HG03378 (cell line): ENCODE measurements around the gene CYP19A1.

Experiments
- ATAC-seq: cut with Tn5 transposase; IDR thresholded peaks from one replicate; pipeline ENCODE4 v1.9.1; 2021; ENCODE audit warnings: mild to moderate bottlenecking, moderate library complexity; ENCODE audit not compliant: unreplicated experiment

The CYP19A1 gene

DNA sequence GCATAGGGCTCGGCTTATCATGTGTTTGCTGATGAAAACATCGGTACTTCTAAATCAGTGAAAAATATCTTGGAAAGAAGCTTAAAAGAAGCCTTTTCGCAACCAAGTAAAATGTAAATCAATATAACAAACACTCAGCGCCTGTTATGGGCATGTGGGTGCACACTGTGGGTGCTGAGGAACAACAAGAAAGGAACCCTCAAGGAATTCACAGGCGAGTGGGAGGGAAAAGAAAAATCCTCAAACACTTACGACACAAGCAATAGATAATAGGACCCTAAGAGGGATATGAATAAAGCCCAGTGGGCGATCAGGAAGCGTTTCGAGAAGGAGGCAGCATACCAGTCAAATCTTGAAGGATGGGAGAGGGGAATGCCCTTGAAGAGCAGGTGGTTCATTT, 25.0 kb upstream of the CYP19A1 start:
- no peak for ATAC-seq

DNA sequence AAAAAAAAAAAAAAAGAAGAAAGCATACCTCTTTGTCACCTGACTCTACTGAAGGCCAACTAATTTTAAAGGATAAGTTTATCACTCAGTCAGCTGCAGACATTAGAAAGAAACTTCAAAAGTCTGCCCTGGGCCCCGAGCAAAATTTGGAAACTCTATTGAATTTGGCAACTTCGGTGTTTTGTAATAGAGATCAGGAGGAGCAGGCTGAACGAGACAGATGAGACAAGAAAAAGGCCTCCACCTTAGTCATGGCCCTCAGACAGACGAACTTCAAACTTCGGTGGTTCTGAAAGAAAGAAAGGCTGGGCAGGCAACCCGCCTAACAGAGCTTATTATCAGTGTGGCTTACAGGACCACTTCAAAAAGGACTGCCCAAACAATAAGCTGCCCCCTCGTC, 21.6 kb upstream of the CYP19A1 start:
- no peak for ATAC-seq

DNA sequence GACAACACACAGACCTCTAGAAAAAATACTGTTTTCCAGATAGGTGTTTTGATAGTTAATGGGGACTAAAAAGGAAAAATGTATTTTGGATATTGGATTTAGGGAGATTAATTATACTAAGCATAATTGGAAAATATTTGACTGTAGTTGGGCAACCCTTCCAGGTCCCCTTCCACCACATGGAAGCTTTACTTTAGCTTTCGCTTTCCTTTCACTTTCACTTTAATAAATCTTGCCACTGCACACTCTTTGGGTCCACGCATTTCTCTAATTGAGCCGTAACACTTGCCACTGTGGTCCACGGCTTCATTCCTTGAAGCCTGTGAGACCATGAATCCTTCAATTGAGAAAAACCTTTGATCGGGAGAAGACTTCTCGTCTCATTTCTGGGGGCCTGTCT, 18.6 kb upstream of the CYP19A1 start:
- ATAC-seq: no peak

DNA sequence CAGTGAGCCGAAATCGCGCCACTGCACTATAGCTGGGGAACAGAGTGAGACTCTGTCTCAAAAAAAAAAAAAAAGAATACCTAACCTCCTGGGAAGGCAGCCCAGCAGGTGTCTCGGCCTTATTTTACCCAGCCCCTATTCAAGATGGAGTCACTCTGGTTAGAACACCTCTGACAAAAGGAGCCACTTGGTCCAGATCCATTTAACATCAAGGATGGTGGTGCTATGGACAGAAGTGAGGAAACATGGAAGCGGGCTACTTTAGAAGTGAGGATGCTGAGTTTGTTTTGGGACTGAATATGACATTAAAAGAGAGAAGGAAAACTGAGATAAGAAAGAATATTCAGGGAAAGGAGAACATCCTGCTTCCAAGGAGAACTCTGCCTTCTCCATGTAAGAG, 17.8 kb upstream of the CYP19A1 start:
- no peak for ATAC-seq

DNA sequence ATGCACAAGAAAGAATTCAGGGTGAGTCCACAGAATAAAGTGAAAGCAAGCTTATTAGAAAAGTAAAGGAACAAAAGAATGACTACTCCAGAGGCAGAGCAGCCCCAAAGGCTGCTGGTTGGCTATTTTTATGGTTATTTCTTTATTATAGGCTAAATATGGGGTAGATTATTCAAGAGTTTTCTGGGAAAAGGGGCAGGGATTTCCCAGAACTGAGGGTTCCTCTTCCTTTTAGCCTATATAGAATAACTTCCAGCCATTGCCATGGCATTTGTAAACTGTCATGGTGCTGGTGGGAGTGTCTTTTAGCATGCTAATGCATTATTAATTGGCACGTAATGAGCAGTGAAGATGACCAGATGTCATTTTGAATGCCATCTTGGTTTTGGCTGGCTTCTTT, 16.7 kb upstream of the CYP19A1 start:
- ATAC-seq: no peak

DNA sequence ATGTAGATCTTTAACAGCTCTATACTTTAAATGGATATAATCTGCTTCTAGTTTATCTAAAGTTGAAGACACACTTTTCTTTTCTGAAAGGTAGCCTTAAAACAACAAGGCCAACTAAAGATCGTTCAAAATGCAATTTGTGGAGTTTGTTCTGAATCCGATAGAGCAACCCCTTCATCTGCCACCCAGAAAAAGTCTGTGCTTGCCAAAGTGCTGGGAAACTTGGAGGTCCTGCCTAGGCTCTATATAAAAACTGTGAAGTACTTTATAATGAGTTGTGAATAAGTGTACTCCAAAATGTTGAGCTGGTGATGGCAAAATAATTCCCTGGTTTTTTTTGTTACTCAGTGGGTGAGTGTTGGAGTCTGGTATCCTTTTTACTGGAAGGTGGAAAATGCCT, 15.6 kb upstream of the CYP19A1 start:
- ATAC-seq: no peak

DNA sequence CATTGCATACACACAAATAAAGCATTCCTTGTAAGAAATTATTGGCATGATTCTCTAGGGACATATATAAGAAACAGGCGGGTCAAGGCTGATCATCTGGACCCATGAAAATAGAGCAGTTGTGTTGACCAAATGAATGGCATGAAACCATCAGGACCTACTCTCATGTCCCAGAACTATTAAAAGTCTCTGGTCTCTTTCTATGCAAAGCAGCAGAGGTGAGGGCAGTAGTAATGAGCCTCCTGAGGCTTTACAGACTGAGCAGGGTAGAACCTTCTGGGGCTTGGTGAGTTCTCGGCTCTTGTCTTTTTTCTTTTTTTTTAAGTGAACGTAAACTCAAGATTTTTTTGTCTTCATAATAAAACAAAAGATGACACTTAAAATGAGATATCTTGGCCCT, 12.3 kb upstream of the CYP19A1 start:
- ATAC-seq: no peak

DNA sequence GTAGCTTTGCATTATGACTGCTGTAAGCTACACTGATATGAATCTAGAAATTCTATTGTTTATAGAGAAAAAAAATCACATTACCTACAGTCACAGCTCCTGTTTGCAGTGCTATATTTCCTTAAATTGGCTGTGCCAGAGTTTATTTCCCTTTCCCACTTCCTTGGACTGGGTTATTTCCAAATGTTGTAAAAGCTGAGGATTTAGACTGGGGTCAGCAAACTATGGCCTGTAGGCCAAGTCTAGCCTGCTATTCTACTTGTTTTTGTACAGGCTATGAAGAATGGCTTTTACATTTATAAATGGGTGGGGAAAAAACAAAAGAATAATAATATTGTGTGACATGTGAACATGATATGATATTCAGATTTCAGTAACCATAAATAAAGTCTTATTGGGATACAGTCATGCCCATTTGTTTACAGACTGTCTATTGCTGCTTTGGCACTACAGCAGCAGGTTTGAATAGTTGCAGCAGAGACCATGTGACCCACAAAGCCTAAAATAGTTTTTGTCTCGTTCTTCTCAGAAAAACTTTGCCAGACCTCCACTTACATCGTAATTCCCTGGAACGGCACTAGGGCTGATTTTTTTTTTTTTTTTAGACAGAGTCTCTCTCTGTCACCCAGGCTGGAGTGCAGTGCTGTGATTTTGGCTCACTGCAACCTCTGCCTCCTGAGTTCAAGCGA, 10.9 kb upstream of the CYP19A1 start:
- ATAC-seq: no peak

DNA sequence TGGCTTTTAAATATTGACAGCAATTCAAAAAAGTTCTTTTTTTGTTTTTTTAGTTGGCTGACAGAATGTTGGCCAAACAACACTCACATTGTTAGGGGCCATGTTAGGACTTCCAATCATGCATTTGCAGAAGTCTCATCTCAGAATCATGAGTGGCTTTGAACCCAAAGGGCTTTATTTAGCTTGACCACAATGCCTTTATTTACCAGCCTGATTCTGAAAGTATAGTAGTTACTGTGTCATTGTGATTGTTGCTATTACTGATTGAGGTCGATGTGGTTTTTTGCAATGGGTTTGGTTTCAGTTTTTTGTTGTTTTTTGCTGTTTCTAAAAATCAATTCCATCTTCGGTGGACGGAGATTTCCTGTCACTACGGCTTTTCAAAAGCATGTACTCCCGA, 10.3 kb upstream of the CYP19A1 start:
- ATAC-seq: peak; percentile 91

DNA sequence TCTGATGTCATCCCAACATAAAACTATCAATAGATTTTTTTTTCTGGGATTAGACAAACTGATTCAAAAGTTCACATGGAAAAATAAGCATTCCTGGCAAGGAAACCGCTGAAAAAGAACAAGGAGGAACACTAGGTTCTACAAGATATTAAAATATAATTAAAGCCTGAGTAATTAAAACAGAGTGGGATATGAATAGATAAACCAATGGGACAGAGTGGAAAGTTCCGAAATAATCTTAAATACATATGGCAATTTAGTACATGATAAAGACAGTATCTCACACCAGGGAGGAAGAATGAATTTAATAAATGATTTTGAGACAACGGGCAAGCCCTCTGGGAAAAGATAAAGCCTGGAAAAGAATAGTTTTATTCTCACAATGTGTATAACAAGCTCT, 7.7 kb upstream of the CYP19A1 start:
- no peak for ATAC-seq

DNA sequence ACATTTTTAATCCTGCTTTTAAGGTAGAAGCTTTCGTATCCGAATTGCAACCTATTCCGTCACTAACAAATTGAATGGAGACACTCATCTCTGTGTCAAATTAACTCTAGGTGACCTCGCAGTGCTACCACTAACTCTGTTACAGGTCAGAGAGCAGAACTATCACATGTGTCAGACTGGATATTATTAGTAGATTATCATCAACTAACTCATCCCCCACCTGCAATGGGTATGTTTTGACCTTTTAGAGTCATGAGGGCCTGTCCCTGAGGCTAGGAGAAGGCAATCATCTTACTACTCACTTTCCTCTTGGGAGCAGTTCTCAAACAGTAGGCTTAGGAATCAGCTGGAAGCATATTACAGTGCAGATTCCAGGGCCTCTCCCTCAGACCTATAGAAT, 5.1 kb upstream of the CYP19A1 start:
- no peak for ATAC-seq

DNA sequence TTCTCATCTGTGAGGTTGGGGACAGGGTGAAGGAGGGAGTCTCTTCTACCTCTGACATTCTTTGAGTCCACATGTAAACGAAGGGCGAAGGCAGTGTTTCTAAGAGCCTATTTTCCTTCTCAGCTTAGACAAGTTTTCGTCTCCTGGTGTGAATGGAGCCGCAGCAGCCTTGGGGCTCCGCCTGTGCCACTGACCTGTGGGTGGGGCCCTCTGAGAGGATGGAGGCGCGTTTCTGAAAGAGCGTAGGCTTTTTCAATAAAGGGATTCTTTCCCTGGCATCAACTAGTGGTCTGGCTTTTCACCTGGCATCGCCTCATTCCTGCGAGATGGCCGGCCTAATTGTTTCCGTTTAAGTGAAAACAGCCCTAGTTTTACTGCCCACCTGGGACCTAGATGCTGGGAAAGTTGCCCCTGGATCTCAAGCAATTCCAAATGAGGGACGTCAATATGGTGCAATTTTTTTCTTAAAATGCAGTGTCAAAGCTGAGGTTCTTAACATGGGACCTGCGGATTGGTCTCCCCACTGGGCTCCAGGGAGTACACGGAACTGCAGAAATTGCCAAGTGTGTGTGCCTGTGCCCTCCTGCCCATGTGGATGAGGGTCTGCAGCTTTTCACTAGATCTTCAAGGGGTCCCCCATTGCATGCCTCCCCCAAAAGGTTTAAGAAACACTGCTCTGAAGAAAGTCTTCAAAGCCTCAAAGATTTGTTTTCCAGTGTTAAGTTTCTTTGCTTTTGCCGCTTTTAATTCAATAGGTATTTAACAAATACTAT, 4.0 kb upstream of the CYP19A1 start:
- no peak for ATAC-seq

DNA sequence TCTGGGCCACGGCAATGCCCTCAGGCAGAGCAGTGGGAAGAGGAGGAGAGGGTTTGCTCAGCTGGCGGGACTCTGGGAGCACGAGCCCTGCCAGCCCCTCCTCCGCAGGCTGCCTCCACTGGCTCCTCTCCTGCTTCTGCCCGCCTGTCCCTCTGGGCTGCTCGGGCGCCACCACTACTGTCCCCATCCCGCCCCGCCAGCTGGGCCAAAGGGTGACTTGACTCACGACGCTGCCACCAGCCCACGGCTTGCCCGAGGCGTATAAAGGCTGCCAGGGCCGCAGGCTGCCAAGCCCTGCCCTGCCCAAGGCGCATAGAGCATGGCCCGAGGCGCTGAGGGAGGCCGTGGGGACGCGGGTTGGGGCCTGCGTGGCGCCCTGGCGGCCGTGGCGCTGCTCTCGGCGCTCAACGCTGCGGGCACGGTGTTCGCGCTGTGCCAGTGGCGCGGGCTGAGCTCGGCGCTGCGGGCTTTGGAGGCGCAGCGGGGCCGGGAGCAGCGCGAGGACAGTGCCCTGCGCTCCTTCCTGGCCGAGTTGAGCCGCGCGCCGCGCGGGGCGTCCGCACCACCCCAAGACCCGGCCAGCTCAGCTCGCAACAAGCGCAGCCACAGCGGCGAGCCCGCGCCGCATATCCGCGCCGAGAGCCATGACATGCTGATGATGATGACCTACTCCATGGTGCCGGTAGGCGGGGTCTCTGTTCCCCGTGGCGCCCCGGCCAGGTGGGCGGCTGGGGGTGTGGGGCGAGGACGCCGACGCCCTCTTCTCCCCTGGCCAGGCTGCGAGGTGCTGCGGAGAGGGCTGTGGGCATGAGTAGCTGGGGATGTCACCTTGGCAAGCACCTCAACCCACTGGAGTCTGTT, 3.2 kb upstream of the CYP19A1 start, which contains the start of gene GLDN:
Gene GLDN (plus strand): TSS at position 290 of the 861 bp plus-strand sequence. CDS start 30 bp downstream, at position 320.
- no peak for ATAC-seq

DNA sequence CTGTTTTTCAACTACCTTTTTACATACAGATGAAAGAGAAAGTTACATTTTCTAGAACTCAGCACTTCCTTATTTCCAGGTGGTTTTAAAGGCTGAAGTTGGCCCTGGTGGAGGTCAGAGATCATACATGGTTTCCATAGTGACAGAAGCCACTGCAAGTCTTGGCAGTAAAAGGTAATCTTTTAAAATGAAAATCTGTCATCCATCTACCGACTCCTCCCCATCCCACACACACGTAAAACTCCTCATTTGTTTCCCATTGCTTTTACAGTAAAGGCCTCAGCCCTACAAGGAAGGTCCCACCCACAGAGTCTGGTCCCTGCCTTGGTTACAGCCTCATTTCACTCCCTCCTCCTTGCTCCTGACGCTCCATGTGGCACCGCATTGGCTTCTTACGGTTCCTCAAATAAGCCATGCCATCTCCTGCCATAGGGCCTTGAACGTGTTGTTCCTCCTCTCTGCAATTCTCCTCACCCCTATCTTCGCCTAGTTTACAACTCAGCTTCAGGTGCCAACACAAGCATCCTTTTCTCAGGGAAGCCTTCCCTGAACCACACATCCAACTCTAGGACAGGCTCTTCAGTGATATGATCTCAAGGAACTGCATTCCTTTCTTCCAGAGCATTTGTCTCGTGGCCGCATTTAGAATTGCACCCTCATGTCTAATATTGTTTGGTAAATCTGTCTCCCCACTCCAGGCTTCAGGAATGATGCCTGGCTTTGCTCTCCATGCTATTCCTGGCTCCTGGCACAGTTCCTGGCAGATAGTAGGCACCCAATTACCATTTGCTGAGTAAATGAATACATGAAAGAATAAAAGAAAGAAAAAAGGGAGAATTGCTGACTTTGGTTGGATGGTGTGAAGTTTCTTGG, 2.6 kb downstream of the CYP19A1 start:
- peak; percentile 72 for ATAC-seq

DNA sequence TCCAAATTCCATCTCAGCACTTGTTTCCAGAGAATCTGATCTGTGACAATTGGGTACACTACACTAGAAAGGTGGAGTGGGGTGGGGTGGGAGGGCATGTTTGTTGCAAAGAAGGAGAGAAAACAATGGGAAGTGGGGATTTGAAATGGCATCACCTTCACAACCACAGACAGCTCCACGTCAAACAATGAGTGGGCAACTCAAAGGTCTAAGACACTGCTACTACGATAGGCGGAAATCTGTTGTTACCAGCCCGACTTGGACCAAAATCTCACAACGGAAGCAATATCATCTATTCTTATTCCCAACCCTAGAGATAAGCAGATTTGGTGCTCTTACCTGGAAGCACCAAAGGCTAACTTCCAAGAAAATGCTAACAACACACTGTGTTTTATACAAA, 3.3 kb downstream of the CYP19A1 start:
- no peak for ATAC-seq

DNA sequence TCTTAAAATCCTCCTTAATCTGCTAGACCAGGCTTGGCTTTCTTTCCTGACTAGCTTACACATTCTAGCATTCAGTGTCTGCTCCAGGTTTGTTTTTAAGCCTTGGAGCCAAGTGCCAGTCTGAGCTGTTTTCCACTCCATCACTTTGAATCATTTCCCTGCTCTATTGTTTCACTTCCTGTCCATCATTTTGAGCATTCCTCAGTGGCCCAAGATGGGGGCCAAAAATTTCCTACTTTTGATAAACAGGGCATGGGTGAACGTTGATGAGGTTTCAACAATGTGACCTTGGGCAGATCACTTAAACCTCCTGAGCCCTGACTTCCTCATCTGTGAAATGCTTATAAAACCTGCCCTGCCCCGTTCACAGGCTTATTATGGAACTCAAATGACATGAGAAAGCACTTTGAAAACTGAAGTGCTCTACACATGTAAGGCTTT, 4.4 kb downstream of the CYP19A1 start:
- ATAC-seq: no peak

DNA sequence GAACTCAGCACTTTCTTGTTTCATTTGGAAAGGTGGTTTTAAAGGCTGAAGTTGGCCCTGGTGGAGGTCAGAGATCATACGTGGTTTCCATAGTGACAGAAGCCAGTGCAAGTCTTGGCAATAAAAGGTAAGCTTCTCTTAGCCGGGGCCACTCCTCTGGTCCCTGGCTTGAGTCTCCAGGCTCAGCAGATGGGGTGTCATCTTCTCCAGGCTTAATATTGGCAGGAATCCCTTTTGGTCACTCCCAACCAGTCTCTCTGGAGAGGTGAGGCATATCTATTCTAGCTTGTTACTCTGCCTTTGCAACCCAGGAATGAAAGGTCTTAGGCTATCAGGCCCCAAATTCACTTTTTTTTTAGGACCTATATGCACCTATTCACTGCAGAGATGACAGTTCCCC, 4.8 kb downstream of the CYP19A1 start:
- ATAC-seq: no peak

DNA sequence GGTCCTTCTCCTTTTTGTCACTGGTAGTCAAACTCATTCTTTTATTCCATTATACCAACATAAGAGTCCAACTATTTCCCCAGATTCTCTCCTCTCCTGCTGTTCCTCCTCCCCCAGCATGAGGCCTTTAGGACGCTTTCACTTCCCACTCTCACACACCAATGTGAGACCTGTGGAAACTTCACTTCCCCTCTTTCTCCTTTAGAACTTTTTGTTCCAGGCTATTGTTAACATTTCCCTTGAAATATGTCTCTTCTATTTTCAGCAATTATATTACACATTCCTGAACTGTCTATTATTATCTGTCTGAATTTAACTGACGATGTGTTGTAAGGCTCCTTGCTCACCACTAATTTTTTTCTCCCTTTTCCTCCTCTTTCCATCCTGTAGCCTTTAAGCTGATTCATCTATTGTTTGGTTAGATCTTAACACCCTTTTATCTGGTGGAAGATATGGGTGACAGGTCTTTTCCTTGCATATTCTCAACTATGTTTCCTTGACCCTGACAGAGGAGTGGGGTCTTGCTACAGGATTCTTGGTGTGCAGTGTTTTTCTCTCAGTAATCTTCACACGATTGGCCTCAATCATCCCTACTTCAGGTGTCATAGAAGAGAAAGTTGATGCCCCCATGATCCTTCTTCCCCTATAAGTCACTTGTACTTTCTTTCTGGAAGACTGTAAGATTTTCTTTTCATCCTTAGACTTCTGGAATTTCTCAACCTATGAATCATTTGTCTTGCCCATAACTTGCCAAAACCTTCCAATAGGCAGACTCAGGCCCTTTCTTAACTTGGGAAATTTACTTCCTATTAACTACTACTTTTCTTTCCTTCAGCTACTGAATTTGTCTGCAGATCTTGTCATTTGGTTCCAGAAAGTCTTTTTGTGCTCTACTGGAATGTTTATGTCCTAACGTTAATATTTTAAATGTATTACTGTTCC, 5.9 kb downstream of the CYP19A1 start:
- no peak for ATAC-seq

DNA sequence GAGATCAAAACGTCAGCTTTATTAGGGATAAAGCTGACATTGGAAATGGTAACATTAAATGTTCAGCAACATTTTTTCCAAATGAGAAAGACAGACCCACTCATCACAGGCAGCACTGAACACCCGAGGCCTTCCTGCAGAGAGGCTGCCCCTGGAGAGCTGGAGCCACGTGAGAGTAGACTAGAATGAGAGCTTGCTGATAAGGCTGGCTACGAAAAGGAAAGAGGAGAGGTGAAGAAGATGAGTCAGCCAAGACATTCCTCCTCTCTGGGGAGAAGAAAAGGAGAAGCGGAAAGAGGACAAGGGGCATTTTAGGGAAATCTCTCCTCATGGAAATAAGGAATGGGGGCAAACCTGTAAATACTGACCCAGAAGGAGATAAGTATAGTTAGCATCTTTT, 7.3 kb downstream of the CYP19A1 start:
- ATAC-seq: no peak
